H1 (cell line): Measurements from ENCODE around the gene YIF1A. TPM values are rescaled to one million over a fixed set of nuclear protein-coding genes. Genes with fewer than 3 reads are reported as not detected.

Source experiments
- CTCF ChIA-PET: fragments of 300-600 bp; sonication (Branson Sonifier 250); formaldehyde crosslinking; loops from one replicate; lab custom pipeline; 2021; ENCODE audit not compliant: partially characterized antibody; lab: Charles Lee
- POLR2A ChIA-PET: fragments of 300-600 bp; sonication (Branson Sonifier 250); formaldehyde crosslinking; loops from one replicate; lab custom pipeline; 2021; ENCODE audit warnings: inconsistent platforms; ENCODE audit not compliant: partially characterized antibody; lab: Charles Lee
- DNase-seq, 2 experiments: peaks; one replicate each; pipeline versions ENCODE4 v3.0.0 to v3.0.0-alpha.2; 2010 to 2022; ENCODE audit warnings: low spot score in 2 of 2, low read depth in 1 of 2, mixed read lengths in 1 of 2
- FAIRE-seq: peaks from 2 replicates; lab custom pipeline; 2011; peaks lifted over from hg19 to GRCh38; lab: Jason Lieb, UNC
- H2AFZ ChIP-seq: 2 replicates; pipeline ENCODE4 v1.8.1; 2012; ENCODE audit warnings: low read length, inconsistent platforms
- H2AK5ac ChIP-seq: 2 replicates; pipeline ENCODE4 v1.6.1; 2013; ENCODE audit warnings: low read depth, low read length
- H2BK120ac ChIP-seq: replicated peaks from 2 replicates; pipeline ENCODE3; 2013; ENCODE audit warnings: low read depth, low read length, inconsistent platforms
- H2BK12ac ChIP-seq: 2 replicates; pipeline ENCODE4 v1.6.1; 2013; ENCODE audit warnings: low read depth, low read length
- H2BK15ac ChIP-seq: 2 replicates; pipeline ENCODE4 v1.6.1; 2013; ENCODE audit warnings: low read length
- H2BK20ac ChIP-seq: 2 replicates; pipeline ENCODE4 v1.6.1; 2013; ENCODE audit warnings: low read length
- H2BK5ac ChIP-seq: 2 replicates; pipeline ENCODE4 v1.6.1; 2013; ENCODE audit warnings: low read depth, low read length
- H3K14ac ChIP-seq: 2 replicates; pipeline ENCODE4 v1.6.1; 2013; ENCODE audit warnings: inconsistent platforms; ENCODE audit not compliant: insufficient read length
- H3K18ac ChIP-seq: 2 replicates; pipeline ENCODE4 v1.6.1; 2013; ENCODE audit warnings: low read length; ENCODE audit errors: extremely low read depth
- H3K23ac ChIP-seq: 2 replicates; pipeline ENCODE4 v1.6.1; 2013; ENCODE audit warnings: inconsistent platforms; ENCODE audit not compliant: insufficient read length
- H3K23me2 ChIP-seq: 2 replicates; pipeline ENCODE4 v1.6.1; 2013; ENCODE audit warnings: low read depth, low read length
- H3K27ac ChIP-seq: 2 replicates; pipeline ENCODE4 v1.6.1; 2011; ENCODE audit warnings: low read depth, low read length, inconsistent platforms
- H3K27me3 ChIP-seq, 4 experiments: replicated peaks in 1 of 4; 1 replicate in 1 of 4; 2 replicates in 3 of 4; pipeline versions ENCODE4 v1.6.1 to v1.8.1; 2011 to 2013; ENCODE audit warnings: low read length in 3 of 4, mild to moderate bottlenecking in 3 of 4, inconsistent platforms in 2 of 4, mixed read lengths in 2 of 4, moderate library complexity in 1 of 4; ENCODE audit not compliant: control insufficient read depth in 3 of 4, insufficient read depth in 3 of 4; ENCODE audit errors: extremely low read depth in 1 of 4
- H3K36me3 ChIP-seq, 4 experiments: 2 replicates each; pipeline versions ENCODE4 v1.6.1 to v1.8.1; 2011 to 2013; ENCODE audit warnings: mild to moderate bottlenecking in 4 of 4, low read length in 3 of 4, moderate library complexity in 2 of 4, control low read depth in 1 of 4, inconsistent platforms in 1 of 4; ENCODE audit not compliant: insufficient read depth in 4 of 4, control insufficient read depth in 2 of 4
- H3K4ac ChIP-seq: replicated peaks from 2 replicates; pipeline ENCODE3; 2013; ENCODE audit warnings: low read length, low read depth, mixed read lengths, inconsistent platforms; ENCODE audit not compliant: insufficient read length
- H3K4me1 ChIP-seq, 4 experiments: replicated peaks in 1 of 4; 1 replicate in 1 of 4; 2 replicates in 3 of 4; pipeline versions ENCODE4 v1.6.1 to v1.8.1; 2011 to 2013; ENCODE audit warnings: low read length in 3 of 4, inconsistent platforms in 2 of 4, mixed read lengths in 1 of 4; ENCODE audit not compliant: insufficient read depth in 4 of 4, control insufficient read depth in 3 of 4
- H3K4me2 ChIP-seq, 2 experiments: 2 replicates each; pipeline versions ENCODE4 v1.6.1 to v1.8.1; 2011 to 2013; ENCODE audit warnings: low read depth in 2 of 2, low read length in 2 of 2, control low read depth in 1 of 2, inconsistent platforms in 1 of 2, mild to moderate bottlenecking in 1 of 2; ENCODE audit not compliant: insufficient read depth in 1 of 2
- H3K4me3 ChIP-seq, 4 experiments: fragments of 200-600, 300-600 bp in 1 of 4; sonication (generic), shearing (Covaris generic), sonication (Bioruptor Twin) in 1 of 4; 2 replicates each; pipeline versions ENCODE4 v1.5.1 to v1.8.1; 2011 to 2016; ENCODE audit warnings: low read length in 4 of 4, low read depth in 3 of 4, control low read depth in 2 of 4, inconsistent platforms in 2 of 4, mild to moderate bottlenecking in 2 of 4, mixed read lengths in 1 of 4, moderate library complexity in 1 of 4; ENCODE audit not compliant: insufficient read depth in 2 of 4; ENCODE audit errors: extremely low read depth in 1 of 4
- H3K56ac ChIP-seq: replicated peaks from 2 replicates; pipeline ENCODE3; 2013; ENCODE audit warnings: low read depth, mild to moderate bottlenecking, mixed read lengths, low read length, inconsistent platforms; ENCODE audit not compliant: insufficient read length
- H3K79me1 ChIP-seq: 2 replicates; pipeline ENCODE4 v1.6.1; 2013; ENCODE audit warnings: low read depth, low read length, control low read depth
- H3K79me2 ChIP-seq, 2 experiments: 2 replicates each; pipeline versions ENCODE4 v1.6.1 to v1.8.1; 2012 to 2013; ENCODE audit warnings: low read length in 2 of 2, mild to moderate bottlenecking in 2 of 2, inconsistent platforms in 1 of 2; ENCODE audit not compliant: insufficient read depth in 2 of 2, control insufficient read depth in 1 of 2
- H3K9ac ChIP-seq, 4 experiments: replicated peaks in 1 of 4; 1 replicate in 1 of 4; 2 replicates in 3 of 4; pipeline versions ENCODE4 v1.6.1 to v1.8.1; 2011 to 2013; ENCODE audit warnings: low read depth in 3 of 4, low read length in 3 of 4, control low read depth in 2 of 4, mild to moderate bottlenecking in 2 of 4, moderate library complexity in 2 of 4, inconsistent platforms in 1 of 4; ENCODE audit errors: extremely low read depth in 1 of 4
- H3K9me3 ChIP-seq, 2 experiments: 2 replicates each; pipeline versions ENCODE4 v1.6.1 to v1.8.1; 2012 to 2013; ENCODE audit warnings: mild to moderate bottlenecking in 2 of 2, moderate library complexity in 2 of 2, control low read depth in 1 of 2, inconsistent platforms in 1 of 2, low read depth in 1 of 2, low read length in 1 of 2, mixed read lengths in 1 of 2; ENCODE audit not compliant: insufficient read depth in 2 of 2
- H4K20me1 ChIP-seq, 2 experiments: replicated peaks in 1 of 2; 2 replicates each; pipeline versions ENCODE3 to v1.8.1; 2011 to 2013; ENCODE audit warnings: inconsistent platforms in 2 of 2, low read length in 2 of 2, mild to moderate bottlenecking in 1 of 2; ENCODE audit not compliant: insufficient read depth in 2 of 2, control insufficient read depth in 1 of 2
- H4K5ac ChIP-seq: 2 replicates; pipeline ENCODE4 v1.6.1; 2013; ENCODE audit warnings: low read length, low read depth, mixed read lengths, inconsistent platforms; ENCODE audit not compliant: insufficient read length
- H4K8ac ChIP-seq: 2 replicates; pipeline ENCODE4 v1.8.0; 2013; ENCODE audit warnings: mild to moderate bottlenecking, moderate library complexity, low read length, inconsistent platforms; ENCODE audit not compliant: insufficient read depth; ENCODE audit errors: extremely low read depth
- H4K91ac ChIP-seq: replicated peaks from 2 replicates; pipeline ENCODE3; 2013; ENCODE audit warnings: low read length, mixed read lengths, inconsistent platforms; ENCODE audit not compliant: insufficient read length
- TAF1 ChIP-seq: IDR thresholded peaks from 2 replicates; pipeline ENCODE4 v1.6.1; 2011; ENCODE audit warnings: mild to moderate bottlenecking, low read depth, low read length
- ZNF274 ChIP-seq: IDR thresholded peaks from 2 replicates; pipeline ENCODE4 v1.7.0; 2012; ENCODE audit warnings: low read length, borderline replicate concordance; ENCODE audit errors: extremely low read depth
- WGBS, 2 experiments: shearing (Covaris generic) in 1 of 2; methylation state at CpG; one replicate each; pipeline versions ENCODE4 v1.1.6 to v1.1.7; 2013 to 2015; ENCODE audit warnings: low lambda C conversion rate in 2 of 2, mixed read lengths in 2 of 2, inconsistent platforms in 1 of 2, low coverage in 1 of 2, missing lambda C conversion rate in 1 of 2; ENCODE audit not compliant: insufficient replicate concordance in 2 of 2, insufficient coverage in 1 of 2, insufficient read length in 1 of 2; ENCODE audit errors: extremely low coverage in 1 of 2, missing lambda C conversion rate in 1 of 2; 5-methylcytosine and 5-hydroxymethylcytosine counted together
- polyA plus RNA-seq, 7 experiments: library from polyadenylated mRNA; depleted of rRNA in 3 of 7; stranded (reverse) in 5 of 7; unstranded in 2 of 7; fragments of >200 nt in 5 of 7; fragments of 200-250 nt in 2 of 7; gene quantifications; 1 replicate in 5 of 7; 2 replicates in 1 of 7; 4 replicates in 1 of 7; pipeline versions ENCODE4 v1.2.1 to v1.2.3, GENCODE V29; 2011 to 2013; ENCODE audit warnings: missing spikeins in 2 of 7, mixed read lengths in 2 of 7
- total RNA-seq: library from RNA; stranded (reverse); fragmentation: NEBNext Ultra II Directional; extraction: Animal tissue kit (Norgen Biotek cat#: 25700); gene quantifications from 2 replicates; pipeline ENCODE4 v1.2.1, GENCODE V29; 2021

YIF1A gene
- total and polyA plus RNA-seq, 2 of the 8 experiments (the other 6 are each of a cell fraction or from before 2014, with no cell fraction given): 70.1 to 178 TPM

DNA sequence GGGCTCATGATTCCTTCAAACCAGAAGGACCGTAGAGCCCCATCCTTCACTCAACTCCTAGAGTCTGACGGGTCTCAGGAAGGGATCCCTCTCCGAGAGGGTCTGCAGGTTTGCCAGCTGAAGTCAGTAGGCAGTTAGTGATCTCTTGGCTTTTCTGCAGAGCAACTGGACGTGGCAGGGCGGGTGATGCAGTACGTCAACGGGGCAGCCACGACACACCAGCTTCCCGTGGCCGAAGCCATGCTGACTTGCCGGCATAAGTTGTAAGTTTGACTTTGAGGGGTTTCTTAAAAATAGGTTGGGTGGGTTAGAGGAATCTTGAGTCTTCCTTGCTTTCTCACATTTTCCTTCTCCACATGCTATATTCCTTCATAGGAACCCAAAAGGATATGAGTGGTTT is 53.8 kb downstream of the YIF1A start:
- no peak overlapping the region for H2BK5ac ChIP-seq
- DNase-seq: no peak
- no peak overlapping the region for H2BK12ac ChIP-seq
- TF ChIP-seq TAF1 (no peak), ZNF274 (no peak)
- ChIA-PET POLR2A (interaction anchor here (0.6 to 0.9 kb wide), 2 partner anchors 12 to 983 kb away, joined by 3 to 4 read pairs; no protein-coding TSS in a partner anchor), CTCF (interaction anchor here (0.6 to 12.4 kb wide), 5 partner anchors 8 to 94 kb away, joined by 3 to 123 read pairs (median 4); no protein-coding TSS in a partner anchor)
- no peaks in the 10 kb centered on the region for H4K20me1 ChIP-seq
- H3K27ac ChIP-seq: no peak overlapping the region
- H2BK20ac ChIP-seq: no peak overlapping the region
- no peak overlapping the region for H3K4me2 ChIP-seq
- no peaks in the 10 kb centered on the region for H3K27me3 ChIP-seq
- H3K14ac ChIP-seq: no peak overlapping the region
- H3K4me1 ChIP-seq: peaks cover 0 to 2% (median 0%) of the 10 kb centered on the region in 4 experiments; a peak in 3 of 7 replicates
- no peak overlapping the region; a peak in 1 of 7 replicates for H3K9ac ChIP-seq
- no peaks in the 10 kb centered on the region for H3K23me2 ChIP-seq
- no peak overlapping the region for H2AFZ ChIP-seq
- H4K91ac ChIP-seq: no peak overlapping the region
- H2BK15ac ChIP-seq: no peak overlapping the region
- no peak overlapping the region for H3K56ac ChIP-seq
- H3K23ac ChIP-seq: no peak overlapping the region
- H4K8ac ChIP-seq: no peak overlapping the region
- H4K5ac ChIP-seq: no peak overlapping the region
- no peak for FAIRE-seq
- H3K36me3 ChIP-seq: peaks cover 0 to 13% (median 2%) of the 10 kb centered on the region in 4 experiments; a peak in 3 of 8 replicates
- 90% methylated on average over 11 of the region's 11 CpGs; no CpG with 5 or more reads in 1 of the 2 experiments for WGBS, 2 experiments
- H3K4ac ChIP-seq: no peak overlapping the region
- H3K18ac ChIP-seq: no peak overlapping the region
- no peak overlapping the region for H2BK120ac ChIP-seq
- no peak overlapping the region for H2AK5ac ChIP-seq
- no peaks in the 10 kb centered on the region for H3K79me2 ChIP-seq
- H3K79me1 ChIP-seq: no peaks in the 10 kb centered on the region
- H3K9me3 ChIP-seq: no peaks in the 10 kb centered on the region
- H3K4me3 ChIP-seq: no peak overlapping the region

Other genes starting within 250 kb of the YIF1A start
- gene GAL3ST3, start 240.0 kb downstream of the YIF1A start, total RNA-seq: 21.1 and 21.4 TPM in 2 replicates
- 21.1 and 35.0 TPM in 2 replicates for gene GAL3ST3, start 240.0 kb downstream of the YIF1A start, polyA plus RNA-seq (2011; rRNA removed)
- gene SF3B2, start 236.8 kb downstream of the YIF1A start, total RNA-seq: 231 and 237 TPM in 2 replicates
- 182 and 270 TPM in 2 replicates for gene SF3B2, start 236.8 kb downstream of the YIF1A start, polyA plus RNA-seq (2011; rRNA removed)
- gene PACS1, start 218.9 kb downstream of the YIF1A start, total RNA-seq: 34.4 and 36.0 TPM in 2 replicates
- 11.5 and 20.4 TPM in 2 replicates for gene PACS1, start 218.9 kb downstream of the YIF1A start, polyA plus RNA-seq (2011; rRNA removed)
- 41.8 and 42.5 TPM in 2 replicates for gene KLC2, start 31.4 kb downstream of the YIF1A start, total RNA-seq
- gene KLC2, start 31.4 kb downstream of the YIF1A start, polyA plus RNA-seq (2011; rRNA removed): 17.3 and 28.6 TPM in 2 replicates
- gene RAB1B, start 20.5 kb downstream of the YIF1A start, total RNA-seq: 100 and 106 TPM in 2 replicates
- 217 and 306 TPM in 2 replicates for gene RAB1B, start 20.5 kb downstream of the YIF1A start, polyA plus RNA-seq (2011; rRNA removed)
- gene CNIH2, start 11.0 kb downstream of the YIF1A start, total RNA-seq: 15.8 and 17.0 TPM in 2 replicates
- gene CNIH2, start 11.0 kb downstream of the YIF1A start, polyA plus RNA-seq (2011; rRNA removed): 11.6 and 12.5 TPM in 2 replicates
- 2.4 and 3.2 TPM in 2 replicates for gene TMEM151A, start 2.8 kb upstream of the YIF1A start, total RNA-seq
- 3.2 and 4.5 TPM in 2 replicates for gene TMEM151A, start 2.8 kb upstream of the YIF1A start, polyA plus RNA-seq (2011; rRNA removed)
- 3.7 and 3.9 TPM in 2 replicates for gene CD248, start 27.9 kb upstream of the YIF1A start, total RNA-seq
- 2.7 and 4.6 TPM in 2 replicates for gene CD248, start 27.9 kb upstream of the YIF1A start, polyA plus RNA-seq (2011; rRNA removed)
- 5.4 and 6.6 TPM in 2 replicates for gene RIN1, start 47.3 kb upstream of the YIF1A start, total RNA-seq
- 2.5 and 3.8 TPM in 2 replicates for gene RIN1, start 47.3 kb upstream of the YIF1A start, polyA plus RNA-seq (2011; rRNA removed)
- gene BRMS1, start 56.0 kb upstream of the YIF1A start, total RNA-seq: 44.8 and 46.1 TPM in 2 replicates
- 39.2 and 46.5 TPM in 2 replicates for gene BRMS1, start 56.0 kb upstream of the YIF1A start, polyA plus RNA-seq (2011; rRNA removed)
- gene B4GAT1, start 58.5 kb upstream of the YIF1A start, total RNA-seq: 27.1 and 27.8 TPM in 2 replicates
- 22.2 and 32.8 TPM in 2 replicates for gene B4GAT1, start 58.5 kb upstream of the YIF1A start, polyA plus RNA-seq (2011; rRNA removed)
- 29.3 and 32.4 TPM in 2 replicates for gene SLC29A2, start 82.6 kb upstream of the YIF1A start, total RNA-seq
- 31.6 and 42.0 TPM in 2 replicates for gene SLC29A2, start 82.6 kb upstream of the YIF1A start, polyA plus RNA-seq (2011; rRNA removed)
- 0.88 and 0.99 TPM in 2 replicates for gene NPAS4, start 131.9 kb upstream of the YIF1A start, total RNA-seq
- 0.73 and 0.77 TPM in 2 replicates for gene NPAS4, start 131.9 kb upstream of the YIF1A start, polyA plus RNA-seq (2011; rRNA removed)
- gene MRPL11, start 149.7 kb upstream of the YIF1A start, total RNA-seq: 141 and 152 TPM in 2 replicates
- 105 and 106 TPM in 2 replicates for gene MRPL11, start 149.7 kb upstream of the YIF1A start, polyA plus RNA-seq (2011; rRNA removed)
- gene PELI3, start 177.8 kb upstream of the YIF1A start, total RNA-seq: 7.6 TPM in 2 replicates
- 5.2 and 7.6 TPM in 2 replicates for gene PELI3, start 177.8 kb upstream of the YIF1A start, polyA plus RNA-seq (2011; rRNA removed)
- gene DPP3, start 191.3 kb upstream of the YIF1A start, total RNA-seq: 82.7 and 86.4 TPM in 2 replicates
- 75.1 and 90.6 TPM in 2 replicates for gene DPP3, start 191.3 kb upstream of the YIF1A start, polyA plus RNA-seq (2011; rRNA removed)
- gene BBS1, start 221.5 kb upstream of the YIF1A start, total RNA-seq: 19.1 and 22.1 TPM in 2 replicates
- 19.5 and 33.7 TPM in 2 replicates for gene BBS1, start 221.5 kb upstream of the YIF1A start, polyA plus RNA-seq (2011; rRNA removed)